ENCODE results near the gene CAND1.

Gene CAND1

DNA sequence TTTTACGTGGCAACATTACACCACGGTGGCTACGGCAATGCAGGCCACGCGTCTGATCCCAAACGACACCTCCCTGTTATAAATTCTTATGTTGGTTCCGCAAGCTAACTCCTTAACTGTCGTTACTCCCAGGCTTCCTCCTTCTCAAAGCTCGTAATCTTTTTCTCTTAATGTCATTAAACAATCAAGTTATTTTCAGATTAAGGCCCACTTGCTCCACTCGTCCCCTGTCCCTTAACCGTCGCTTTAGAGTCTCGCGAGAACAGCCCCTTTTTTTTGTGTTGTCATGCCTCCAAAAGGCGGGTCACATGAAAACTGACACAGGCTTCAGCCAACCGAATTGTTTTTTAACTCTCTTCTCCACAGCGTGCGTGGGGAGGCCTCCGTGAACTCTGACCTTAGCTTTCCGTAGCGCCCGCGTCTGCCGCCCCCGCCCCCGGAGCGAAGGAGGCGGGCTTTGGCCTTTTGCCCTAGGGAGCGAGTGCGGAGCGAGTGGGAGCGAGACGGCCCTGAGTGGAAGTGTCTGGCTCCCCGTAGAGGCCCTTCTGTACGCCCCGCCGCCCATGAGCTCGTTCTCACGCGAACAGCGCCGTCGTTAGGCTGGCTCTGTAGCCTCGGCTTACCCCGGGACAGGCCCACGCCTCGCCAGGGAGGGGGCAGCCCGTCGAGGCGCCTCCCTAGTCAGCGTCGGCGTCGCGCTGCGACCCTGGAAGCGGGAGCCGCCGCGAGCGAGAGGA, at the start of gene CAND1:
Gene CAND1, plus strand, starts transcription at position 463 of the 737 bp plus-strand sequence. CDS start 360 bp downstream, outside the sequence.
- TF ChIP-seq, protein P1, sequence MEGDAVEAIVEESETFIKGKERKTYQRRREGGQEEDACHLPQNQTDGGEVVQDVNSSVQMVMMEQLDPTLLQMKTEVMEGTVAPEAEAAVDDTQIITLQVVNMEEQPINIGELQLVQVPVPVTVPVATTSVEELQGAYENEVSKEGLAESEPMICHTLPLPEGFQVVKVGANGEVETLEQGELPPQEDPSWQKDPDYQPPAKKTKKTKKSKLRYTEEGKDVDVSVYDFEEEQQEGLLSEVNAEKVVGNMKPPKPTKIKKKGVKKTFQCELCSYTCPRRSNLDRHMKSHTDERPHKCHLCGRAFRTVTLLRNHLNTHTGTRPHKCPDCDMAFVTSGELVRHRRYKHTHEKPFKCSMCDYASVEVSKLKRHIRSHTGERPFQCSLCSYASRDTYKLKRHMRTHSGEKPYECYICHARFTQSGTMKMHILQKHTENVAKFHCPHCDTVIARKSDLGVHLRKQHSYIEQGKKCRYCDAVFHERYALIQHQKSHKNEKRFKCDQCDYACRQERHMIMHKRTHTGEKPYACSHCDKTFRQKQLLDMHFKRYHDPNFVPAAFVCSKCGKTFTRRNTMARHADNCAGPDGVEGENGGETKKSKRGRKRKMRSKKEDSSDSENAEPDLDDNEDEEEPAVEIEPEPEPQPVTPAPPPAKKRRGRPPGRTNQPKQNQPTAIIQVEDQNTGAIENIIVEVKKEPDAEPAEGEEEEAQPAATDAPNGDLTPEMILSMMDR (conservative IDR thresholded peaks at IDR 0.05; ENCODE audit: control insufficient read depth, insufficient read depth, low read depth, low read length): no peak

DNA sequence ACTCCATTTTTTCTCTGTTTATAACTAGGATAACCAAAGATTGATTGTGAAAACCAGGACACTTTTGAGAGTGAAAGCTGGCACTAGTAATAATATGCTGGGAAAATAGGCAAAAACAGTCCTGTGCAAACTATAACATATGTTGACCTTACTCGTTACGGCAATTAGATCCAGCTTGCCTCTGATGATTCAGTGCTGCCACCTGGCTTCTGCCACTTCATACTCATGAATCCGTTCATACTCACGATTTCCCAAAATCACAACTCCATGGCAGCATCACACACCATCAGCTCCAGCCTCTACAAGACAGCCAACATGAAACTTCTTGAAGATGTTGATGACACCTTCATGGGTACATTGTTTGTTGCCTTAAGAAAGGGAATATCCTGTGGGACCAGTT, 49.1 kb upstream of the CAND1 start:
- TF ChIP-seq, protein P1 (conservative IDR thresholded peaks at IDR 0.05; ENCODE audit: control insufficient read depth, insufficient read depth, low read depth, low read length): peak; percentile 30
- peak; percentile 35 for DNase-seq (ENCODE audit: low read depth)
- no peak overlapping the region for H3K4me3 ChIP-seq (ENCODE audit: control insufficient read depth, low read depth, low read length)

More for the DNA sequence above, at the start of gene CAND1:
- peak; percentile 99 for DNase-seq (ENCODE audit: low read depth)
- peak within 1 kb of the TSS; percentile 94 for H3K4me3 ChIP-seq (ENCODE audit: control insufficient read depth, low read depth, low read length)

DNA sequence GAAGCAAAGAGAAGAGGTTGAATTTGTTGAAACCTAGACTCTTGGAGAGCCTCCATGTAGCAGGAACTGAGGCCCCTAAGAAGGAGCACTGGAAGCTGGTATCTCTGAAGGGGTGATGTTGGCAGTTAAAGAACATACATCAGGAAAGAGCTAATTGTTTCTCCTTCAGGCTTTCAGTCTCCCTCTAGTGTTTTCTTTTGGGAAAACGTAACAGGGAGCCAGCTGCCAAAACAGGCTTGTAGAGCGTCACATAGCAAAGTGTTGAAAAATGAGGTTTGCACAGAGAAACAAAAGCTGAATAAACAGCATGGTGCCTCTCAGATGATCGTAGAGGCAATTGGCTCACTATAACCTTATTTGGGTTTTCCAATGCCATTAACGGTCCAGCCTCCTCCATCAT, 46.9 kb upstream of the CAND1 start:
- TF ChIP-seq, protein P1 (conservative IDR thresholded peaks at IDR 0.05; ENCODE audit: control insufficient read depth, insufficient read depth, low read depth, low read length): peak; percentile 36
- DNase-seq (ENCODE audit: low read depth): peak; percentile 8
- H3K4me3 ChIP-seq (ENCODE audit: control insufficient read depth, low read depth, low read length): no peak overlapping the region

DNA sequence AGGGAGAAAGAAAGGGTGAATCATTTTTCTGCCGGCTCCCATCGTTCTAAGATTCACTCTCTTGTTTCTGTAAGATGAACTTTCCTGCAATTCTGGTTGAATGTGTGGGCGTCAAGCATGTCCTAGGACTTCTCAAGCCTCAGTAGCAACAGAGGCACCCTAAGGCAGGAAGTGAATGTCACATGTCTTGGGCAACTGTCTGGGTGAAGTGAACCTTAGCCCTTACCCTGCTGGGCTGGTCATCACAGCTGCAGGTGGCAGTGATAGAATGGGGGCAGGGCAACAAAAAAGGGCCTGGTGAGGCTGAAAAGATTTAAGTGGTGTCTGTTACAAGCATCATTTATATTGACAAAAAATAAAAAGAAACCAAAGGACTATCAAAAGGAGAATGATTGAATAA, 45.9 kb upstream of the CAND1 start:
- DNase-seq (ENCODE audit: low read depth): no peak
- H3K4me3 ChIP-seq (ENCODE audit: control insufficient read depth, low read depth, low read length): no peak overlapping the region
- TF ChIP-seq, protein P1 (conservative IDR thresholded peaks at IDR 0.05; ENCODE audit: control insufficient read depth, insufficient read depth, low read depth, low read length): no peak

DNA sequence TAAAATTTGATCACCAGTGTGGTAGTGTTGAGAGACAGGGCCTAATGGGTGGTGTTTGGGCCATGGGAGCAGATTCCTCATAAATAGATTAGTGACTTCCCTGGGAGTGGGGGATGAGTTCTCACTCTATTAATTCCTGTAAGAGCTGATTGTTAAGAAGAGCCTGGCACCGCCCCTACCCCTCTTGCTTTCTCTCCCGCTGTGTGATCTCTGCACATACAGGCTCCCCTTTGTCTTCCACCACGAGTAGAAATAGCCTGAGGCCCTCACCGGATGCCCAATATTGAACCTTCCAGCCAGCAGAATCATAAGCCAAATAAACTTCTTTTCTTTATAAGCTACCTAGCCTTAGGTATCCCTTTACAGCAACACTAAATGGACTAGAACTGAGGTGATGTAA, 31.9 kb upstream of the CAND1 start:
- TF ChIP-seq, protein P1 (conservative IDR thresholded peaks at IDR 0.05; ENCODE audit: control insufficient read depth, insufficient read depth, low read depth, low read length): no peak
- DNase-seq (ENCODE audit: low read depth): no peak
- H3K4me3 ChIP-seq (ENCODE audit: control insufficient read depth, low read depth, low read length): no peak overlapping the region

DNA sequence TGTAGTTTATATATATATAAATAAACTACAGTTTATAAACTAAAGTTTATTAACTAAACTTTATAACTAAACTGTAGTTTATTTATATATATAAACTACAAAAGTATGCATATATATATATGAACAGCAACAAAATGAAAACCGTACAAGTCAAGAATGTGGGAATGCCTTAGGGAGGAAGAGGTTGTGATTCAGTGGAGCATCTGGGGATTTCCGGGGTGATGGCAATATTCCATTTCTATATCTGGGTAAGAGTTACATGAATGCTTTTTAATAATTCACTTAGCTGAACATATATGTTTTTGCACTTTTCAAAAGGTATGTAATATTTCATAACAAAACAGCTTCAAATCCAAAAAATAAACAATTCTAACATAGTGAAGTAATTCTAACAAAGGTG, 30.1 kb upstream of the CAND1 start:
- no peak overlapping the region for H3K4me3 ChIP-seq (ENCODE audit: control insufficient read depth, low read depth, low read length)
- TF ChIP-seq, protein P1 (conservative IDR thresholded peaks at IDR 0.05; ENCODE audit: control insufficient read depth, insufficient read depth, low read depth, low read length): no peak
- DNase-seq (ENCODE audit: low read depth): peak; percentile 6

All from fibroblast of mammary gland (primary cell).